HG03196 (cell line): ENCODE results near the gene GSC2.
"Not testable (repeated sequence)": the region's sequence is repeated elsewhere in the genome, so short reads cannot be mapped to it uniquely, and the experiment has no call there.

ENCODE experiments used
- ATAC-seq: cut with Tn5 transposase; IDR thresholded peaks from one replicate; pipeline ENCODE4 v1.9.1; 2021; ENCODE audit not compliant: unreplicated experiment

GSC2 gene

GRCh38 chr22:19178065-19178656, 28.1 kb upstream of the GSC2 start:
- ATAC-seq: peak; percentile 16

- ATAC-seq: no peak
Observed at GRCh38 chr22:19177164-19178064, 27.3 kb upstream of the GSC2 start.

- ATAC-seq: no peak
Observed at GRCh38 chr22:19176732-19177131, 26.6 kb upstream of the GSC2 start.

GRCh38 chr22:19176175-19176643, 26.1 kb upstream of the GSC2 start:
- ATAC-seq: no peak

GRCh38 chr22:19175602-19176174, 25.6 kb upstream of the GSC2 start:
- ATAC-seq: no peak

GRCh38 chr22:19175026-19175601, 25.0 kb upstream of the GSC2 start:
- ATAC-seq: no peak

GRCh38 chr22:19174106-19175025, 24.3 kb upstream of the GSC2 start:
- ATAC-seq: no peak

- no peak for ATAC-seq
Observed at GRCh38 chr22:19173047-19174035, 23.2 kb upstream of the GSC2 start.

GRCh38 chr22:19172213-19173046, 22.3 kb upstream of the GSC2 start:
- peak; percentile 1 for ATAC-seq

GRCh38 chr22:19169947-19170318, 19.8 kb upstream of the GSC2 start:
- ATAC-seq: no peak

- no peak for ATAC-seq
Observed at GRCh38 chr22:19169002-19169946, 19.2 kb upstream of the GSC2 start.

- no peak for ATAC-seq
Observed at GRCh38 chr22:19168088-19168890, 18.2 kb upstream of the GSC2 start.

- no peak for ATAC-seq
Observed at GRCh38 chr22:19167106-19167869, 17.2 kb upstream of the GSC2 start.

GRCh38 chr22:19166421-19166820, 16.3 kb upstream of the GSC2 start:
- no peak for ATAC-seq

GRCh38 chr22:19164425-19164824, 14.3 kb upstream of the GSC2 start:
- no peak for ATAC-seq

GRCh38 chr22:19158649-19159048, 8.6 kb upstream of the GSC2 start:
- not testable (repeated sequence) for ATAC-seq
